Subcutaneous adipose tissue (tissue), 4 donors: Measurements from ENCODE around the gene SRI. TPM values are rescaled to one million over a fixed set of nuclear protein-coding genes. Genes with fewer than 3 reads are reported as not detected.

Experiments
- CTCF ChIP-seq: fragments of 450-650 bp; IDR thresholded peaks from one replicate; pipeline ENCODE4 v1.5.1; 2016; ENCODE audit warnings: low read depth, mild to moderate bottlenecking, control low read depth, antibody characterized with exemption, moderate library complexity
- total RNA-seq, 4 donors: library from RNA; depleted of rRNA; stranded (reverse); fragments of >200 nt; gene quantifications; one replicate each; pipeline ENCODE4 v1.1.0, GENCODE V29; 2016

Gene SRI
- total RNA-seq, 4 donors from 2014 or later = 59.7 to 125 (median 101) TPM

GRCh38 chr7:88218836-88219605, 817 bp downstream of the SRI start:
- TF ChIP-seq CTCF = no peak

- no peak for TF ChIP-seq CTCF
Measured at GRCh38 chr7:88218429-88218745, 1.5 kb downstream of the SRI start.

- no peak for TF ChIP-seq CTCF
Measured at GRCh38 chr7:88217675-88218428, 2.0 kb downstream of the SRI start.

GRCh38 chr7:88216276-88216675, 3.6 kb downstream of the SRI start:
- no peak for TF ChIP-seq CTCF

GRCh38 chr7:88215295-88215694, 4.5 kb downstream of the SRI start:
- no peak for TF ChIP-seq CTCF

GRCh38 chr7:88214456-88214855, 5.4 kb downstream of the SRI start:
- no peak for TF ChIP-seq CTCF

- TF ChIP-seq CTCF = no peak
Measured at GRCh38 chr7:88212918-88213317, 6.9 kb downstream of the SRI start.
